Stimulated activated naive B cell treated with anti-CD40 and anti-IgM and Interleukin-4, amounts not matched to agents 10 μg/mL and 1 μg/mL and 100 μg/mL, for 72 hours (primary cell): ENCODE measurements around the gene EDDM13.
"Not testable (repeated sequence)": the region's sequence is repeated elsewhere in the genome, so short reads cannot be mapped to it uniquely, and the experiment has no call there.

ENCODE experiments used
- ATAC-seq, 2 donors: fragments of 150-1000 bp; cut with Tn5 transposase; replicated peaks; 2 replicates each; pipeline ENCODE4 v1.10.0; 2021; ENCODE audit warnings: moderate library complexity in 1 of 2
- DNase-seq: peaks from one replicate; pipeline ENCODE4 v3.0.0; 2021
- H3K27ac Mint-ChIP-seq: one replicate; pipeline ENCODE4 v1.8.0; 2022; ENCODE audit warnings: mild to moderate bottlenecking, mixed read lengths
- H3K27me3 Mint-ChIP-seq, 2 donors: one replicate each; pipeline ENCODE4 v1.8.0; 2022; ENCODE audit warnings: mixed read lengths in 2 of 2
- H3K36me3 Mint-ChIP-seq, 2 donors: one replicate each; pipeline ENCODE4 v1.8.0; 2022; ENCODE audit warnings: mixed read lengths in 2 of 2, mild to moderate bottlenecking in 1 of 2
- H3K4me1 Mint-ChIP-seq, 2 donors: one replicate each; pipeline ENCODE4 v1.8.0; 2022; ENCODE audit warnings: mixed read lengths in 2 of 2, mild to moderate bottlenecking in 1 of 2
- H3K4me3 Mint-ChIP-seq, 2 donors: one replicate each; pipeline ENCODE4 v1.8.0; 2022; ENCODE audit warnings: mild to moderate bottlenecking in 2 of 2, mixed read lengths in 2 of 2, moderate library complexity in 1 of 2
- H3K9me3 Mint-ChIP-seq, 2 donors: one replicate each; pipeline ENCODE4 v1.8.0; 2022; ENCODE audit warnings: mixed read lengths in 2 of 2, mild to moderate bottlenecking in 1 of 2

The EDDM13 gene

GRCh38 chr19:56321254-56321988, 48.9 kb downstream of the EDDM13 start:
- H3K9me3 Mint-ChIP-seq: peaks cover 4% of the 10 kb centered on the region in 2 donors
- no peaks in the 10 kb centered on the region for H3K36me3 Mint-ChIP-seq
- no peak for ATAC-seq
- H3K4me3 Mint-ChIP-seq: no peak overlapping the region
- no peak overlapping the region for H3K27ac Mint-ChIP-seq
- DNase-seq: no peak
- no peaks in the 10 kb centered on the region for H3K27me3 Mint-ChIP-seq
- H3K4me1 Mint-ChIP-seq: peaks cover 12 to 31% of the 10 kb centered on the region in 2 donors

- peak; percentile 88 to 93 for ATAC-seq
- no peaks in the 10 kb centered on the region for H3K36me3 Mint-ChIP-seq
- H3K27ac Mint-ChIP-seq: no peak overlapping the region
- H3K27me3 Mint-ChIP-seq: no peaks in the 10 kb centered on the region
- peaks cover 4% of the 10 kb centered on the region in 2 donors for H3K9me3 Mint-ChIP-seq
- no peak overlapping the region for H3K4me3 Mint-ChIP-seq
- H3K4me1 Mint-ChIP-seq: peaks cover 12 to 31% of the 10 kb centered on the region in 2 donors
- no peak for DNase-seq
These were observed 49.5 kb downstream of the EDDM13 start for GRCh38 chr19:56321989-56322440.

- Mint-ChIP-seq H3K4me1 (peaks cover 12 to 31% of the 10 kb centered on the region in 2 donors), H3K4me3 (peak overlapping the region in 1 of 2 donors; percentile 47), H3K27ac (no peak overlapping the region), H3K27me3 (no peaks in the 10 kb centered on the region), H3K36me3 (no peaks in the 10 kb centered on the region), H3K9me3 (peaks cover 4% of the 10 kb centered on the region in 2 donors)
- DNase-seq (no peak), ATAC-seq (peak; percentile 23 to 38)
These were observed 51.9 kb downstream of the EDDM13 start for GRCh38 chr19:56324436-56324835.

GRCh38 chr19:56332695-56333094, 60.1 kb downstream of the EDDM13 start:
- H3K27me3 Mint-ChIP-seq: peaks cover 6 to 10% of the 10 kb centered on the region in 2 donors
- no peak for ATAC-seq
- no peak overlapping the region for H3K4me3 Mint-ChIP-seq
- no peak for DNase-seq
- H3K36me3 Mint-ChIP-seq: peaks cover 0 to 3% of the 10 kb centered on the region in 2 donors
- peaks cover 0 to 3% of the 10 kb centered on the region in 2 donors for H3K9me3 Mint-ChIP-seq
- no peaks in the 10 kb centered on the region for H3K4me1 Mint-ChIP-seq
- H3K27ac Mint-ChIP-seq: no peak overlapping the region

GRCh38 chr19:56333506-56333905, 61.0 kb downstream of the EDDM13 start:
- DNase-seq: peak; percentile 27
- peaks cover 0 to 3% of the 10 kb centered on the region in 2 donors for H3K36me3 Mint-ChIP-seq

GRCh38 chr19:56335371-56335770, 62.8 kb downstream of the EDDM13 start:
- not testable (repeated sequence) for H3K9me3 Mint-ChIP-seq, H3K36me3 Mint-ChIP-seq, DNase-seq, ATAC-seq, H3K27me3 Mint-ChIP-seq, H3K4me3 Mint-ChIP-seq, H3K4me1 Mint-ChIP-seq, H3K27ac Mint-ChIP-seq

More at GRCh38 chr19:56333506-56333905, 61.0 kb downstream of the EDDM13 start:
- Mint-ChIP-seq H3K4me1 (no peaks in the 10 kb centered on the region), H3K9me3 (peaks cover 0 to 3% of the 10 kb centered on the region in 2 donors), H3K27ac (no peak overlapping the region), H3K4me3 (no peak overlapping the region), H3K27me3 (peaks cover 6 to 10% of the 10 kb centered on the region in 2 donors)
- ATAC-seq: peak; percentile 80 to 82

GRCh38 chr19:56337077-56337476, 64.5 kb downstream of the EDDM13 start:
- not testable (repeated sequence) for H3K27ac Mint-ChIP-seq, ATAC-seq, H3K36me3 Mint-ChIP-seq, H3K9me3 Mint-ChIP-seq, DNase-seq, H3K4me1 Mint-ChIP-seq, H3K4me3 Mint-ChIP-seq
- H3K27me3 Mint-ChIP-seq: peaks cover 6 to 10% of the 10 kb centered on the region in 2 donors

- H3K9me3 Mint-ChIP-seq: peaks cover 5 to 11% of the 10 kb centered on the region in 2 donors
- H3K4me1 Mint-ChIP-seq, DNase-seq, H3K27ac Mint-ChIP-seq, ATAC-seq, H3K4me3 Mint-ChIP-seq: not testable (repeated sequence)
- H3K27me3 Mint-ChIP-seq: peaks cover 9 to 14% of the 10 kb centered on the region in 2 donors
- H3K36me3 Mint-ChIP-seq: peaks cover 0 to 14% of the 10 kb centered on the region in 2 donors
These were observed 66.5 kb downstream of the EDDM13 start for GRCh38 chr19:56339031-56339430.

GRCh38 chr19:56341948-56342347, 69.4 kb downstream of the EDDM13 start:
- no peaks in the 10 kb centered on the region for H3K4me1 Mint-ChIP-seq
- no peak overlapping the region for H3K27ac Mint-ChIP-seq
- ATAC-seq (no peak), DNase-seq (no peak)
- peaks cover 9 to 14% of the 10 kb centered on the region in 2 donors for H3K27me3 Mint-ChIP-seq
- H3K4me3 Mint-ChIP-seq: no peak overlapping the region
- peaks cover 0 to 14% of the 10 kb centered on the region in 2 donors for H3K36me3 Mint-ChIP-seq
- peaks cover 5 to 11% of the 10 kb centered on the region in 2 donors for H3K9me3 Mint-ChIP-seq

GRCh38 chr19:56347163-56347778, 74.7 kb downstream of the EDDM13 start:
- peaks cover 0 to 8% of the 10 kb centered on the region in 2 donors for H3K36me3 Mint-ChIP-seq
- no peak for DNase-seq
- peaks cover 0 to 2% of the 10 kb centered on the region in 2 donors for H3K4me1 Mint-ChIP-seq
- no peak overlapping the region for H3K4me3 Mint-ChIP-seq
- peaks cover 9% of the 10 kb centered on the region in 2 donors for H3K27me3 Mint-ChIP-seq
- H3K27ac Mint-ChIP-seq: no peak overlapping the region
- peaks cover 2 to 6% of the 10 kb centered on the region in 2 donors for H3K9me3 Mint-ChIP-seq
- no peak for ATAC-seq

GRCh38 chr19:56348289-56348877, 75.8 kb downstream of the EDDM13 start:
- Mint-ChIP-seq H3K4me3 (no peak overlapping the region), H3K27ac (no peak overlapping the region), H3K4me1 (peaks cover 0 to 2% of the 10 kb centered on the region in 2 donors), H3K9me3 (no peaks in the 10 kb centered on the region), H3K27me3 (no peaks in the 10 kb centered on the region), H3K36me3 (no peaks in the 10 kb centered on the region)
- DNase-seq (no peak), ATAC-seq (peak in 1 of 2 donors; percentile 29)

- Mint-ChIP-seq H3K36me3 (no peaks in the 10 kb centered on the region), H3K9me3 (no peaks in the 10 kb centered on the region), H3K27ac (no peak overlapping the region), H3K4me1 (peaks cover 0 to 2% of the 10 kb centered on the region in 2 donors), H3K27me3 (no peaks in the 10 kb centered on the region), H3K4me3 (no peak overlapping the region)
- ATAC-seq (peak; percentile 41 to 43), DNase-seq (peak; percentile 32)
These were observed 78.0 kb downstream of the EDDM13 start for GRCh38 chr19:56350416-56351045.

- Mint-ChIP-seq H3K27ac (no peak overlapping the region), H3K36me3 (no peaks in the 10 kb centered on the region)
These were observed 78.7 kb downstream of the EDDM13 start for GRCh38 chr19:56351208-56351607.

GRCh38 chr19:56355517-56355916, 83.0 kb downstream of the EDDM13 start:
- Mint-ChIP-seq H3K36me3 (peaks cover 20 to 26% of the 10 kb centered on the region in 2 donors), H3K27me3 (no peaks in the 10 kb centered on the region), H3K4me3 (no peak overlapping the region), H3K4me1 (no peaks in the 10 kb centered on the region), H3K27ac (no peak overlapping the region), H3K9me3 (peaks cover 13 to 19% of the 10 kb centered on the region in 2 donors)
- DNase-seq (no peak), ATAC-seq (no peak)

More at GRCh38 chr19:56351208-56351607, 78.7 kb downstream of the EDDM13 start:
- DNase-seq: no peak
- no peak overlapping the region for H3K4me3 Mint-ChIP-seq
- H3K9me3 Mint-ChIP-seq: no peaks in the 10 kb centered on the region
- peaks cover 0 to 2% of the 10 kb centered on the region in 2 donors for H3K4me1 Mint-ChIP-seq
- ATAC-seq: no peak
- no peaks in the 10 kb centered on the region for H3K27me3 Mint-ChIP-seq
